Inferior parietal cortex (tissue), 1 donor: ENCODE data around the gene TRIM9.
A peak's percentile ranks its signal among the peaks of the same experiment; 100 is the strongest.

Experiments
- DNase-seq: peaks from one replicate; pipeline ENCODE4 v3.0.0-alpha.2; 2016; ENCODE audit errors: extremely low spot score

TRIM9 gene

DNA sequence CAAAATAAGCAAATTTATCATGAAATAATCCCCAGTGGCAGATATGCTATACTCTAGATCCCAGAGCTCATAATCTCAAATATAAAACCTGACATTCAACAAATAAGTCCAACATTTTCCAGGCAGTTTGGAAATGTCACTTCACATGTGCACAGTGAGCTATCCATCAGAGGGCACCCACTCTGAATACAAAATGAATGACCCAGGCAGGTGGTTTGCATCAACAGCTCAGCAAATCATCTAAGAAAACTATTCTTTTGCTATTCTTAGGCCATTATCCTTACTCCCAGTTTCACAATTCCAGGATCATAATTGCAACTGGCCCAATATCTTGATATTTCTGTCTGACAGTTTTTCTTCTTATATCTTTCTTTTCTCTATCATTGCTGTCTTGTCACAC lies 38.5 kb downstream of the TRIM9 start:
- no peak for DNase-seq

DNA sequence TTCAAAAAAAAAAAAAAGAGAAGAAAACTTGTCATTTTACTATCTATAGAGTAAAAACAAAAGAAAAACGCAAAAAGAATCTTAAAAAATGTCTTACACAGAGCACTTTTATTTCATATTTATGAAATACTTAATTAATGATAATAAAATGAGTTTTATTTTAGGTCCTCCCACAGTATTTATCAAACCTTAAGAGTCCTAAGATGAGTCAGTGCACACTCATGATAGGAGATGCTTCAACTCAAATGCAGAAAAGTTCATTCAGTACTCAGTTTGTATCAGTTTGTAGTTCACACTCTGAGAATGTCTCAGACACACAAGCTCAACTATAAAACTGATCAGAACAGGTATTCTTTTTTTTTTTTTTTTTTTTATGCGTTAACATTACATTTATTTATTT lies 41.7 kb downstream of the TRIM9 start:
- no peak for DNase-seq

DNA sequence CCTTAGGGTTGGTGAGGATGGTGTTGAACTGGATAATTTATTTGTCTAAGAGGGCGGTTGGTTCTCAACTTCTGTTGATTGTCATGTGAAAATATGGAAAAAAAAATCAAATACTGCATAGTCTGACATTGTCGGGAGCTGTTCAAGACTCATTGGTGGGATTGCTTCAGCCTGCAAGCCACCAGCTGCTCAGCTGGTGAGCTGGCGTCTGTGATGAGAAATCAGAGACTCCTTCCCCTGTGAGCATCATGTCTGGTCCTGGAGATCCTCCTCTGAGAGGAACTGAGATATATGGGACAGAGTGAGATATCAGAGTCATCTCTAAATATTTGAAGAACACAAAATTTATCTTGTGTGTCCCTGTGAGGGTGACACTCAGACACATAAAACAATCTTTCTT lies 49.9 kb downstream of the TRIM9 start:
- no peak for DNase-seq

DNA sequence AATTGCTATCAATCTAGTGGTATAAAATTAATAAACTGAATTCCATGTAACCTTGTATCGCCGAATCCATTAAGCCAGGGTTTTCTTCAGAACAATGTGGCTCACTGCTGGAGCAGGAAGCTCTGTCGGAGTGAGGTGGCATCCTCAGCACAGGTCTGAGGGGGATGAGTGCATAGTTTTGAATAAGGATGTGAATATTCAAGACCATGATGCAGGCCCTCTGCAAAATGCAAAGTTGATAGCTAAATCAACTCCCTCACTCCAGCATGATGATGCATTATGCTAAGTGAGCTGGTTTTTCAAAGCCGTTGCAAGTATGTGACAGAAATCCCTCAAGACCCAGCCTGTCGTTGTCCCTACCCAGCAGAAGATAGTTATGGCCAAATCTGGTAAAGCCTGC lies 53.0 kb downstream of the TRIM9 start:
- no peak for DNase-seq

DNA sequence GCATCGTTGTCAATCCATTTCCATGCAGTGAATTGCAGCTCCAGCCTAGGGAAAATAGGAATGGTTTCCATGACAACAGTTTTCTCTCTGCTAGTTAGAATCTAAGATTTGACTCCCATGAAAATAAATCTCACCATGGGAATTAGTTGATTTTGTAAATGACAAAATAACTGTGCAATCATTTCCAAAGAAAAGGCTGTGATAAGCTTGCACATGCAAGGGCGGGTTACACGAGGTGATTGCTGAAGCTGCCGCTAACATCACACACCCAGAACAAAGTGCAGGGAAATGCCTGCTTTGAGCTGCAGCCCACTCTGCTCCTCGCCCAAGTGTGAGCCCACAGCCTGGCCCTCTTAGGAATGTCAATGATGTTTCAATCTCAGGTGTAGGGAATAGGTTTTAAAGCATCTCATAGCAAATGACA lies 53.8 kb downstream of the TRIM9 start:
- DNase-seq = no peak

DNA sequence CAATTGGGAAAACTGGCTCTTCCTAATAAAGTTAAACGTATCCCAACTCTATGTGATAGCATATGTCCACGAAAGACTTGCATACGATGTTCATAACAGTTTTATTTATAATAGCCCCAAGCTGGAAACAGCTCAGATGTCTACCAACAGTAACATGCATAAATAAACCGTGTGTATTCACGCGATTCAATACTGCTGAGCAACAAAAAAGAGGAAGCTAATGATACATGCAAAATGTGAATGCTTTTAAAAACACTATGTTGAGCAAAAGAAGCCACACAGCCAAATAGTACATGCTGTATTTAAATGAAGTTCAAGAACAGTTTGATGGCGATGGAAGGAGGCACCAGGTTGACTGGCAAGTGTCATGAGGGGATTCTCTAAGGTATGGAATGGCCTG lies 55.7 kb downstream of the TRIM9 start:
- DNase-seq = no peak

DNA sequence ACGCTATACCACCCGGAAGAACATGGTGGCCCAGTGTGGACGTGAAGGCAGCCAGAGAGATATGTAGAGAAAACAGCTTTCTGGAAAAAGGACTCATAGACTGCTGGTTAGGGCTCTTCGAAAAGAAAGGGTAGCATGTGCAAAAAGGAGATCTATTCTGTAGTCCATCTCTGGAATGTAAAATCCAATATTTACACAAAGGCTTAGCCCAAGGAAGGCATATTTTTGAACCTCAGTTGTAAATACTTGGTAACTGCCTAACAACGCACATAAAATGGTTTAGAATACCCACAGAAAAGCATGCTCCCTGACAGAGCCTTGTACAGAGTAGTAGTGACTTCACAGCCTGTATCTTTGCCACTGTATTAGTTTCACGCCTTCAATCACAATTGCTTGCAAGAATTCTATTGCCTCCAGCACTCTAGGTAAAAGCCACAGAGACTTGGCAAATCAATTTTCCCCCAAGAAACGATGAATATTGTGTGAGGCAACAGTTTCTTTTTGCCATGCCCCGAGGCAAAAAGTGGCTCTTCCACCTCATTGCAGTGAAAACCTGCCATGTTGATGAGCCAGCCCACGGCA lies 59.2 kb downstream of the TRIM9 start:
- no peak for DNase-seq

DNA sequence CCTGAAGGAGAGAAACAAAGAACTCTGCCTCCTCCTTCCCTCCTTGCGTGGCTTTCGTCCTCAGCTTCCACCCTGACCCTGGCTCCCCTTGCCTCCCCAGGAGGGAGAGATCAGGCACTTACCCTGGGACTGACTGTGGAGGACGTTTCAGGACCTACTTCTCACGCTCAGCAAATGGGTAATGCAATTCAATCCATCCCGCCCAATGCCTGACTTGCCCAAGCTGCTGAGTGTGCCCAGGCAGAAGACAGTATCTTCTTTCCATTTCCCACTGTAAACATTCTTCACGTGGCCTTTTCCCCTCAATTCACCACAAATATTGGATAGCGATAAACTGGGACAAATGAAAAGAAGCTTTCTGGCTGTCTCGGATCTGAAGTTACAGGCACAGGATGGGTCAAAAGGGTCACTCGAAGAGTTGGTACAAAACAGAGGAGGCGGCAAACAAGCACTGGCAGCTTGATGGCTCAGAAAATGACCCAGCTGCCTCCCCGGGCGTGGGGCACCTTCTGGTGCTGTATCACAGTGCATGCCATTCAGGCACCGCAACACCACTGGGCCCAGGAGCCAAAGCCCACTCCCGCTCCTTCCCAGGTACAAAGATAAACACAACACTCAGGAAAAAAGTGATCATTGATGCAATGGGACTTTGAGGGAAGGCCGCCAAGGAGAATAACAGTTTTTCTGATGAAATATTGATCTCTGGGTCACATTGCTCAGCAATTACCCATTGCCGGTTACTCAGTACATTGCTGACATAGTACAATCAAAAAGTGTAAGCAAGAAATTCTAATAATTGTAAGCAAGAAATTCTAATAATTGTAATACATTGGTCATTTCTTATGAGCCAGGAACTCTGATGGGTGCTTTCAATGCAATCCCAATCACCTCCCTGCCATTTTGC lies 65.8 kb downstream of the TRIM9 start:
- no peak for DNase-seq

DNA sequence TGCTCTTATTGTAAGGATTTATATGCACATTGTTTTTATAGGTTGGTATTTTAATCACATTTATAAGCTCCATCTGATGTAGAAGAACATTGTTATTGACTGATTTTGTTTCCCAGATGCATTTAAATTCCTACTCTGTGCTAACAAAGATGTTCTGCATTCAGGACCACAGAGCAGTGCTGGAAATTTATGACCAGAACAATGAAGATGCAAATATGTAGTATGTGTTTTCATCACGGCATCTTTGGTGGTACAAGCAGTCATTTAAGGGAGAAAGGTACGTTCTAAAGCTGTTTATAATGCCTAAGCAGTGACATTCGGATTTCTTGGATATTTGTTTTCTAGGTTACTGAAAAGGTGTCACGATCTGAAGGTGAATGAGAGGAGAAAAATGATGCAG lies 66.5 kb downstream of the TRIM9 start:
- DNase-seq = no peak

DNA sequence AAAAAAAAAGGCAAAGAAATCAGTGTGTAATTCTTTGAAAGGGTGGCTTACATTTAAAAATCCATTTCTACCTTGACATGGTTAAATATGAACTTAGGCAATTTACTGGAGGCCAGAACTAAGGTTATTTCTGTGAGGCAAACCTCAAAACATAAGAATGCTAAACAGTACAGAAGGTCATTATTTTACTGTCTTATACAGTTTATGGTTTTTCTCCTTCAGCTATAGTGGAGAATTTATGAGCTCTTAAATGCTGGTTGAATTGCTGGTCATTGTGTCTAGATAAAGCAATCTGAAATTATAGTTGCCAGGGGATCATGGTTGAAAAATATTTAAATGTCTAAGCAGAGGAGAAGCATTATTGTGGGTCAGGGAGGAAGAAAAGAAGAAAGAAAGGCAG lies 70.5 kb downstream of the TRIM9 start:
- DNase-seq = no peak

DNA sequence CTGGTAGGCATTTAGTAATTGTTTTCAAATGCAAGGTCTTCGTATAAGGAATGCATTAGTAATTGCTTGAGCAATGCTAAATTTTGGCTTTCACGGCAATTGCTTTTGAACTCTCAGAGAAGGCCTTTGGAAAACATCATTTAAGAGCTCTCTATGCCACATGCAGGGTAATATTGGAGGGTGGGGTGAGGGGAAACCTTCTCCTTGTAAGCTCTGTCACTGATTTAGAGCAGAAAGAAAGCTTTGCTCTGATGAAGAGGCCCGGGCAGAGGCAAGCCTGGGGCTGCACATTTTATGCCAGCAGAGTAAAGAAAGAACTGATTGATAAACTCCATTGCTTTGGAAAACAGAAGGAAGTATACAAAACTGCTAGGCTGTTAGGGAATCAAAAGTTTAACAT lies 70.9 kb downstream of the TRIM9 start:
- DNase-seq = peak; percentile 75

DNA sequence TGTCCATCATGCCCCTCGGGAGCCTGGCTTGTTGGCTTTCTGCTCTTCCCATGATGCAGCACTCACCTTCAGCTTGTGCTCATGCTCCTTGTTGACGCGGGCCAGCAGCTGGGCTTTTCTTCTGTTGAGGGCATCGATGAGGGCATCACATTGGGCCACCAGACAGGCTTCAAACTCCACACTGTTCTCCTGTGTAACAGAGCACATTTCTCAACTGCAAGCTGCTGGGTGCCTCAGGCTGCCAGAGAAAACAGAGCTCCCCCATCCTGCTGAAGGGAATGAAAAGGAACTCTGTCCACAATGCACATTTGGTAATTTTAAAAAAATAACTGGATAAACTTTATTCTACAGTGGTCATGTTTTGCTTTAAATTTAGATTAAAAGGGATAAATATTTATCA lies 72.1 kb downstream of the TRIM9 start:
- DNase-seq = no peak

DNA sequence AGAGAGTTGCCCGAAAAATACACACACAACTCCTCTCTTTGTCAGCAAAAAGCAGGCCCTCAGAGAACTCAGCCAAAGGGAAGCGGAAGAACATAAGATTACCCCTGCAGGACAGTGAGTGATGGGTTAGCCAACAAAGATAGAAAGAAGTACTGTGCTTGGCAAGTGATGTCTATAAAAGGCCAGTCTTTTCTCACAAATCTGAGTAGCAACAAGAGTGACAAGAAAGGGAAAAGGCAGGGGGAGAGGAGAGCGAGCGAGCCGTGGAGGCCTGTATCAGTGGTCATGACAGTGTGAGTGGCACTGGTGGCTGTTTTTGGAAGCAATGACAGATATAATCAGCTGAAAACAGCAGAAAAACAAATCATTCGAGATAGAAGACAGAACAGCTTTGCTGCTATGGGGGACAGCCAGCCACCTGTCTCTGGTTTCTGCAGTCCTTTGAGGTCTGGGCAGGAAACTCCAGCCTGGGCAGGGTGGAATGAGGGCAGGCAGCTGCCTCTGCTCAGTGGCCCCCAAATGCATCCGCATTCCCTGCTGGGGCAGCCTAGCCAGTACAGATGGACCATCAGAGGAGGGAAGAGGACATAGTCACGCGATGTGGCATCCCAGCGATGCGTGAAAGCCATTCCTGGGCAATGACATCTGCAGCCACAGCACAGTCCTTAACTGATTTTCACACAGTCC lies 74.7 kb downstream of the TRIM9 start:
- DNase-seq = no peak

DNA sequence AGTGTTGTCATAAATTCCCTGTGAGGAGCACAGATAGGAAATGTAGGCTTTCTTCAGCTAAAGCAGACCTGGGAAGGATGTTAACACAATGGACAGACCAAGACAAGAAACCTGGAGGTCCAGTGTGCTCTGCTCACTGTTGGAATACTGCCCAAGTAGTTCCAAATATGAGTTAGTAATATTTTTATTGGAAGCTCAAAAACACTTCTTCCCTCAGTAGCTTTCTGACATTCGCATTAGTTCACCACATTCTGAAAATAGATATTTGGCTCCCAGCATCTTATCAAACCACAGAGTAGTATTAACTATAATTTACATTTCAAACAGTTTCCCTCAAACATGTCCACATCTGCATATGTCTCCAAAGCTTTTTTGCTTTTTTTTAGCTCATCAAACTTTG lies 75.8 kb downstream of the TRIM9 start:
- DNase-seq = no peak

DNA sequence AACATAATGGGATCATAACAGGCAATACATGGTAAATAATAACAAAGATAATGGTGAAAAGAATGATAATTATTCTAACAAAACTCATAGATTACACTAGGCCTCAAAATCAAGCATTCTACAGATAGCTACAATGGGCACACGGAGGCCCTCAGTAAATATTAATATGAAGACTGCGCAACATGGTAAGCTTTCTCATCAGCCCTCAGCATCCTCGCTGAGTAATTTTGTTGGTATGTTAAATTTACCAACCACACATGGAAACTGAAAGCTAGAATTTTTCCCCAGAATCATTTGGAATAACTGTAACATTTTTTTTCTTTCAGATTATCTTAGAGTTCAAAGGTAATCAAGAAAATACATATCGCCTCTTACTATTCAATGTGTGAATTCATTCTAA lies 76.4 kb downstream of the TRIM9 start:
- no peak for DNase-seq

DNA sequence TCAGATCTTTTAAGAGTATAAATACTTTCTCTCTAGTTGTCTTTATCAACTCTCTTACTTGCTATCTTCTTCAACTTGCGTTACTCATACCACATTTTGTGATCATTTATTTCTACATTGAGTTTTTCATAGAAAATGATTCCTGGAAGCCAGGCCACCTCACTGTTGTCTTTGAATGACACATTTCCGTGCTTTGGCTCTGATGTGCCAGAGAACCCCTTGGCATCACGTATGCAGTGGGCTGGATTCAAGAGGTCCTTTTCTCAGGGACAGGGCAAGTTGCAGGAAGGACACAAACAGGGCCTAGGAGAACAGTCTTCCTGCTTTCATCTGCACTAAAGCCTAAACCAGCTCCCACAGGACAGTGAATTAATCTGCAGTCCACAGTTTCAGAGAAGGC lies 80.3 kb downstream of the TRIM9 start:
- DNase-seq = no peak

DNA sequence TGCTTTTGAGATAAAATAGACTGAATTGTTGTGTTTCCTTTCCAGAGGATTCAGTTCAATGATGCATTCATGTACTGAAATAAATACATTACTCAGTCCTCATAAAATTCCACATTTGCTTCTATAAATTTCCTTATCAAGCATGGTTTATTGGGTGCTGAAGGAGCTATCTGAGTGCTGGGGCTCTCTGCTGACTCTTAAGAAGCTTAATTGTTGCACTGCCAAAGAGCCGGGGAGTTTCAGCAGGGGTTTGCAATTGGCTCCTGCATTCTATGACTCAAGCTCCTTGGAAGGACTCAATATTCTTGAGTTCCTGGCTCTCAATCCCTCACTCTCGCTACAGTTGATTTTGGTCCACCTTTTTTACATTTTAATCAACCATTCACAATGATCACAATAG lies 80.8 kb downstream of the TRIM9 start:
- DNase-seq = no peak

DNA sequence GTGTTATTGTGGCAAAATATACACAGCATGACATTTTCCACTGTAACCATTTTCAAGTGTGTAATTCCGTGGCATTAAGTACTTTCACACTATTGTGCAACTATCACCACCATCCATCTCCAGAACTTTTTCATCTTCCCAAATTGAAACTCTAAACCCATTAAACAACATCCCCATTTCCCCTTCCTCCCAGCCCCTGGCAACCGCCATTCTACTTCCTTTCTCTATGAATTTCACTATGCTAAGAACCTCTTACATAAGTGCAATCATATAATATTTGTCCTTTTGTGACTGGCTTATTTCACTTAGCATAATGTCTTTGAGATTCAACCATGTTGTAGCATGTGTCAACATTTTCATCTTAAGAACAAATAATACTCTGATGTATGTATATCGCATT lies 82.8 kb downstream of the TRIM9 start:
- no peak for DNase-seq

DNA sequence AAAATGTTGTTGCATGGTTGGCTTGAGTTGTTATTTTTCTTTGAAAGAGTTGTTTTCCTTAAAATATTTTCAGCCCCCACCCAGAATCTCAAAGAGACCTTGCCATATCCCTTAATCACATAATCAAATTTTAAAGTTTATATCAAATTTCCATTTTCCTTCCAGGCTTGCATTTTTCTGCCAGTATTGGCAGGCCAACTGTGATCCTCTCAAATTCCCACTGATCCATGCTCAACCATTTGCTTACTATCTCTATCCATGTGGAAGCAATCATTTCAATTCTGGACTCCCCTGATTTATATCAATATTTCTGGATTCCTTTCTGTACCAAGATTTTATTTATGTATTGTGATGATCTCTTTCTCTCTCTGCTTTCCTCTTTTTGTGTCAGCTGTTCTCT lies 86.5 kb downstream of the TRIM9 start:
- no peak for DNase-seq

DNA sequence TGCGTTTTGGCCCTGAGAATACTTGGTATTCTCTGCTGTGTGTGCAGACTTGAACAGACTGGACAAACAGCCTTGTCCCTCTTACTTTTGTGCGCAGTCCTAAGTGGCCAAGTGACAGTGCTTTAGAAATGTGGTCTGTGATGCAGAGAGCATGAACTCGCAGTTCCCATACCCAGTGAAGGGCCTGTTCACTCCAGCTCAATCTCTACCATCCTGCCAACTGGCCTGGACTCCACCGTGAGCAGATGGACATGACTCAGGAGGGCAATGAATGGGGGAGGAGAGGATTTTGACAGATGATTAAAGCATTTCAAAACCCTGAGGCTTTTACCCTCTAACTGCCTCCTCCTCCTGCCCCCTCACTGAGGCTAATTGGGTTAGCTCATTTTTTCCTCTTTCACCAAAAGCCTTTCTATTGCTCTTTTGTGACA lies 88.1 kb downstream of the TRIM9 start:
- DNase-seq = peak; percentile 68

DNA sequence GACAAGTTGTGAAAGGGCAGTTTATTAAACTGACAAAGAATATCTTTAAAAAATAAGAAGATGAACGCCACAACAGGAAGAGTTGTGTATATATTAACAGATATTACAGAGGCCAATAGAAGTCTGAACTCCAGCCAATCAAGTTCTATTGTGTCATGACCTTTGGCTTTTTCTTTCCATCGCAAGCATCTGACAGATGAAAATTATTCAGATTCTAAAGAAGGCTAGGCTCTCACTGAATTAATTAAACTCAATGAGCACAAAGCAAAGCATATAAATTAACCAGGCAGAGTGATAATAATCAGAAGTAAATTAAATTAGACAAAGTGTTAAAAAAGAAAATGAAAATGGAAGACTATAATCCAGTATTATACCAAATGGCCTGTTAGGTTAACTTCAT lies 88.6 kb downstream of the TRIM9 start:
- DNase-seq = no peak

DNA sequence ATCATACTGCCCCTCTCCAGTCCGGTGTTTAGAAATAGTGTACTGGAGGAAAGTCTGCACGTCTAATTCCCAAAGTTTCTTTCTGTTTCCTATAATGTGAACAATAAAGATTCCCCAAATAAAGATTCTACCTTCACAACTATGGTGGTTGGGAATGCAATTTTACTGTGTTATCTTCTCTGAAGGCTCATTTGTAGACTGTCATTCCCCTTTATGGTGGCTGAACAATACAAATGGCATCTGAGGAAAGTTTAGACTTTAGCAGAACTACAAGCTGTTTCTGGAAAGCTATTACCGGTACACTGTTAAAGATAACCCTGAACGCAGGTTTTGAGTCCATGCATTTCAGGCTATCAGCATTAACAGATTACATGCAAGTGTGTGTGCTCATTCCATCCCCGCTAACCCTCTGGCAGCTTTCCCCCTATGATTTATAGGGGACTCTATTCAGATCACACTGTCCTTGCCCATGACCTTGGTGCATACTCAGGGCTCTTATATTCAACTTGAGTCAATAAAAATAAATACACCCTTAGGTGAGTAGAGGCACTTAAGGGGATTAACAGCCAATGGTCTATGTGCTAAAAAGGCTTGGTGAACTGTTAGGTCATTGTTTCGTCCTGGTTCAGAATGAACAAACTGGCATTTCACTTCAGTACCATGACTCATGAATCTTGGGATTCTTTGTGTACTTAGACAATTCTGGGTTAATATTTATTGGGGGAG lies 89.9 kb downstream of the TRIM9 start:
- no peak for DNase-seq
